K562 (cell line): Measurements from ENCODE around the gene MACROD2. TPM values are rescaled to one million over a fixed set of nuclear protein-coding genes. Genes with fewer than 3 reads are reported as not detected.

ENCODE experiments used
- ATAC-seq: fragments of 200-7000 bp; cut with Tn5 transposase; 3 replicates; pipeline ENCODE4 v1.9.1; 2020; ENCODE audit warnings: moderate library complexity
- BruUV-seq: library from RNA; stranded (reverse); fragments of 400-500 nt; replicated peaks from 2 replicates; lab custom pipeline; 2021; lab: Mats Ljungman, UMichigan
- CTCF ChIA-PET: fragments of 300-600 bp; formaldehyde crosslinking; extraction: SDS; loops from one replicate; lab custom pipeline; 2021; ENCODE audit warnings: low intra/inter-chr PET ratio; lab: Yijun Ruan, JAX
- POLR2A ChIA-PET: fragments of 300-600, 350-650 bp; sonication (Branson Sonifier 250); formaldehyde crosslinking; extraction: SDS; loops from one replicate; lab custom pipeline; 2021; ENCODE audit warnings: antibody characterized with exemption, inconsistent platforms; lab: Yijun Ruan, JAX
- DNase-seq, 4 experiments: peaks; one replicate each; pipeline versions ENCODE4 v3.0.0 to v3.0.0-alpha.2; 2011 to 2018; ENCODE audit warnings: low spot score in 3 of 4, mixed read lengths in 3 of 4; ENCODE audit errors: extremely low read depth in 1 of 4
- FAIRE-seq: peaks from 2 replicates; lab custom pipeline; 2011; peaks lifted over from hg19 to GRCh38; lab: Jason Lieb, UNC
- H2AFZ ChIP-seq: 2 replicates; pipeline ENCODE4 v1.6.0; 2011; ENCODE audit warnings: low read depth, low read length, control low read depth, inconsistent platforms
- H3K27ac ChIP-seq: fragments of 200-600 bp; 3 replicates; pipeline ENCODE4 v1.8.0; 2011; ENCODE audit warnings: low read depth, mild to moderate bottlenecking, control low read depth, inconsistent platforms, low read length, moderate library complexity, mixed read lengths; ENCODE audit errors: extremely low read depth
- H3K27me3 ChIP-seq, 2 experiments: fragments of 300-600 bp in 1 of 2; 2 replicates in 1 of 2; 3 replicates in 1 of 2; pipeline versions ENCODE4 v1.6.0 to v1.8.0; 2011; ENCODE audit warnings: inconsistent platforms in 2 of 2, low read length in 2 of 2, mild to moderate bottlenecking in 1 of 2, mixed read lengths in 1 of 2, moderate library complexity in 1 of 2; ENCODE audit not compliant: control insufficient read depth in 2 of 2, insufficient read depth in 2 of 2
- H3K36me3 ChIP-seq: fragments of 300-600 bp; 3 replicates; pipeline ENCODE4 v1.8.0; 2011; ENCODE audit warnings: mild to moderate bottlenecking, low read length, inconsistent platforms; ENCODE audit not compliant: control insufficient read depth, insufficient read depth
- H3K4me1 ChIP-seq, 2 experiments: fragments of 200-600 bp in 1 of 2; replicated peaks in 1 of 2; 2 replicates in 1 of 2; 3 replicates in 1 of 2; pipeline versions ENCODE4 v1.5.1 to v1.8.0; 2011; ENCODE audit warnings: inconsistent platforms in 2 of 2, low read length in 2 of 2, mild to moderate bottlenecking in 1 of 2, mixed read lengths in 1 of 2, moderate library complexity in 1 of 2; ENCODE audit not compliant: control insufficient read depth in 2 of 2, insufficient read depth in 2 of 2
- H3K4me2 ChIP-seq: 2 replicates; pipeline ENCODE4 v1.6.1; 2011; ENCODE audit warnings: low read length, control low read depth, inconsistent platforms, mixed read lengths; ENCODE audit not compliant: insufficient read depth
- H3K4me3 ChIP-seq: fragments of 200-600 bp; sonication (generic), shearing (Covaris generic); 2 replicates; pipeline ENCODE4 v1.5.1; 2016; ENCODE audit warnings: control low read depth, inconsistent platforms
- H3K79me2 ChIP-seq: fragments of 200-600 bp; 3 replicates; pipeline ENCODE4 v1.8.0; 2011; ENCODE audit warnings: low read length, inconsistent platforms; ENCODE audit not compliant: control insufficient read depth, insufficient read depth
- H3K9ac ChIP-seq, 2 experiments: 2 replicates each; pipeline versions ENCODE4 v1.6.0 to v1.6.1; 2011; ENCODE audit warnings: low read depth in 2 of 2, low read length in 2 of 2, control low read depth in 1 of 2, inconsistent platforms in 1 of 2, mild to moderate bottlenecking in 1 of 2, mixed read lengths in 1 of 2; ENCODE audit not compliant: insufficient read depth in 1 of 2
- H3K9me1 ChIP-seq: one replicate; pipeline ENCODE4 v1.6.0; 2011; ENCODE audit warnings: inconsistent platforms, mild to moderate bottlenecking, low read length, moderate library complexity; ENCODE audit not compliant: control insufficient read depth, insufficient read depth
- H3K9me3 ChIP-seq: replicated peaks from 2 replicates; pipeline ENCODE4 v1.5.1; 2011; ENCODE audit warnings: low read depth, low read length, inconsistent platforms; ENCODE audit not compliant: control insufficient read depth, insufficient read depth
- H4K20me1 ChIP-seq: replicated peaks from 2 replicates; pipeline ENCODE4 v1.6.1; 2011; ENCODE audit warnings: low read length, inconsistent platforms, mixed read lengths; ENCODE audit not compliant: control insufficient read depth, insufficient read depth
- ATF2 ChIP-seq: sonication (generic); formaldehyde crosslinking; IDR thresholded peaks from 2 replicates; pipeline ENCODE4 v1.8.1; 2022; ENCODE audit warnings: missing genetic modification reagents
- CHCHD3 ChIP-seq: fragments of 250-450 bp; sonication (Bioruptor Pico); IDR thresholded peaks from 2 replicates; pipeline ENCODE4 v2.1.2; 2022; ENCODE audit warnings: mild to moderate bottlenecking
- GATAD2B ChIP-seq: fragments of 450-650 bp; IDR thresholded peaks from 2 replicates; pipeline ENCODE4 v1.6.1; 2017; ENCODE audit warnings: mild to moderate bottlenecking, borderline replicate concordance
- KLF13 ChIP-seq: fragments of 450-650 bp; IDR thresholded peaks from 2 replicates; pipeline ENCODE4 v1.6.1; 2016; ENCODE audit warnings: missing genetic modification characterization, low read depth, mild to moderate bottlenecking, missing compliant biosample characterization, moderate library complexity, borderline replicate concordance
- KLF16 ChIP-seq: IDR thresholded peaks from 2 replicates; pipeline ENCODE4 v1.6.1; 2016; ENCODE audit warnings: antibody characterized with exemption
- MAFK ChIP-seq: IDR thresholded peaks from 2 replicates; pipeline ENCODE4 v1.6.1; 2011; ENCODE audit warnings: low read length, improper control_type of control experiment
- SIN3A ChIP-seq, 2 experiments: fragments of 150-350 bp in 1 of 2; IDR thresholded peaks; 2 replicates each; pipeline ENCODE4 v1.6.1; 2011 to 2016; ENCODE audit warnings: borderline replicate concordance in 2 of 2, low read depth in 2 of 2, low read length in 2 of 2, mild to moderate bottlenecking in 2 of 2, moderate library complexity in 2 of 2; ENCODE audit not compliant: control insufficient read depth in 1 of 2
- SMARCC2 ChIP-seq: fragments of 450-650 bp; IDR thresholded peaks from 2 replicates; pipeline ENCODE4 v1.6.1; 2017; ENCODE audit warnings: antibody characterized with exemption, moderate library complexity, mild to moderate bottlenecking, low read depth
- SRSF1 ChIP-seq: fragments of 200-400 bp; formaldehyde crosslinking; IDR thresholded peaks from 2 replicates; pipeline ENCODE4 v1.6.1; 2017; ENCODE audit warnings: mild to moderate bottlenecking, low read depth, low read length, moderate library complexity
- TAF15 ChIP-seq: fragments of 200-400 bp; formaldehyde crosslinking; IDR thresholded peaks from 2 replicates; pipeline ENCODE4 v1.6.1; 2017; ENCODE audit warnings: mild to moderate bottlenecking, low read depth, low read length, moderate library complexity
- THAP12 ChIP-seq: fragments of 250-450 bp; sonication (Bioruptor Pico); IDR thresholded peaks from 2 replicates; pipeline ENCODE4 v1.9.0; 2021; ENCODE audit warnings: mild to moderate bottlenecking, inconsistent platforms
- USF1 ChIP-seq: sonication (generic); formaldehyde crosslinking; IDR thresholded peaks from 2 replicates; pipeline ENCODE4 v1.9.0; 2022; ENCODE audit warnings: mild to moderate bottlenecking, missing genetic modification reagents
- ZNF197 ChIP-seq: fragments of 200-800 bp; sonication (Bioruptor generic); IDR thresholded peaks from 2 replicates; pipeline ENCODE4 v1.6.1; 2016; ENCODE audit warnings: low read depth, missing genetic modification characterization, missing compliant biosample characterization
- ZNF324 ChIP-seq: fragments of 250-450 bp; sonication (Bioruptor Pico); IDR thresholded peaks from 2 replicates; pipeline ENCODE4 v1.4.0; 2020; ENCODE audit warnings: mild to moderate bottlenecking
- ZNF408 ChIP-seq: fragments of 250-450 bp; sonication (Bioruptor Pico); IDR thresholded peaks from 2 replicates; pipeline ENCODE4 v1.4.0; 2020; ENCODE audit warnings: low read depth, mild to moderate bottlenecking, moderate library complexity
- ZNF449 ChIP-seq: fragments of 250-450 bp; sonication (Bioruptor Pico); IDR thresholded peaks from 2 replicates; pipeline ENCODE4 v1.8.0; 2022; ENCODE audit warnings: moderate library complexity, mild to moderate bottlenecking, inconsistent platforms
- ZNF561 ChIP-seq: fragments of 450-650 bp; formaldehyde crosslinking; conservative IDR thresholded peaks from 2 replicates; pipeline ENCODE4 v1.4.0; 2020; ENCODE audit warnings: mild to moderate bottlenecking, moderate library complexity
- ZNF668 ChIP-seq: fragments of 250-450 bp; sonication (Bioruptor Pico); IDR thresholded peaks from 2 replicates; pipeline ENCODE4 v1.8.0; 2022; ENCODE audit warnings: mild to moderate bottlenecking, inconsistent platforms
- WGBS: fragments of 100-300 bp; shearing (Covaris generic); methylation state at CpG from one replicate; pipeline ENCODE4 v1.1.6; 2016; ENCODE audit warnings: low coverage, mixed read lengths; ENCODE audit not compliant: insufficient coverage; ENCODE audit errors: missing lambda C conversion rate; 5-methylcytosine and 5-hydroxymethylcytosine counted together
- in situ Hi-C: fragments of 300-500 bp; cut with MboI; formaldehyde crosslinking; loops from 4 replicates; pipeline ENCODE4 v1.15.0; 2018; ENCODE audit warnings: inconsistent platforms, mixed read lengths
- intact Hi-C: fragments of 100-400 bp; cut with micrococcal nuclease; formaldehyde crosslinking; loops from 2 replicates; pipeline ENCODE4 v1.14.2; 2022
- polyA plus RNA-seq, 8 experiments: library from polyadenylated mRNA; depleted of rRNA in 4 of 8; stranded (reverse) in 5 of 8; unstranded in 3 of 8; fragments of >200 nt; fragmentation: Nextera tagmentation in 2 of 8; fragmentation: Illumina TruSeq in 1 of 8; extraction: Ambion mirVana in 2 of 8; extraction: Trizol in 1 of 8; gene quantifications; 2 replicates each; pipeline versions ENCODE4 v1.2.1 to v1.2.3, GENCODE V29; 2011 to 2014; ENCODE audit warnings: inconsistent platforms in 1 of 8, missing spikeins in 1 of 8
- total RNA-seq, 7 experiments: library from RNA; depleted of rRNA in 6 of 7; stranded (reverse); fragments of >200 nt in 6 of 7; fragmentation: Illumina TruSeq in 2 of 7; extraction: Trizol in 2 of 7; gene quantifications; 2 replicates each; pipeline versions ENCODE4 v1.2.1 to v1.2.3, GENCODE V29; 2011 to 2021; ENCODE audit warnings: low replicate concordance in 1 of 7

The MACROD2 gene
- total and polyA plus RNA-seq, 9 of the 15 experiments (the other 6 are each of a cell fraction or from before 2014, with no cell fraction given): not detected

GRCh38 chr20:14413835-14414234, 418.5 kb downstream of the MACROD2 start:
- no peak for FAIRE-seq
- Histone ChIP-seq H3K36me3 (no peaks in the 10 kb centered on the region), H3K9ac (no peak overlapping the region), H3K79me2 (no peaks in the 10 kb centered on the region), H3K27ac (no peak overlapping the region), H3K4me3 (no peak overlapping the region), H3K27me3 (no peaks in the 10 kb centered on the region), H3K4me1 (no peaks in the 10 kb centered on the region), H3K9me3 (no peaks in the 10 kb centered on the region), H3K9me1 (no peaks in the 10 kb centered on the region), H3K4me2 (no peak overlapping the region), H2AFZ (no peak overlapping the region), H4K20me1 (no peaks in the 10 kb centered on the region)
- ATAC-seq: no peak
- 0% methylated on average over 3 of the region's 3 CpGs for WGBS
- no peak for DNase-seq
- ChIA-PET POLR2A (no interaction called here), CTCF (no interaction called here)
- intact Hi-C loops (no loop called here), in situ Hi-C loops (no loop called here)
- BruUV-seq: no TSS peak
- no peak for TF ChIP-seq SMARCC2
- no peak for TF ChIP-seq ZNF561 (CRISPR knock-in tag)
- no peak for TF ChIP-seq THAP12 (CRISPR knock-in tag)
- no peak for TF ChIP-seq ZNF408
- TF ChIP-seq GATAD2B: no peak
- TF ChIP-seq KLF16: no peak
- TF ChIP-seq ATF2 (CRISPR knock-in tag): no peak
- no peak for TF ChIP-seq ZNF324 (CRISPR knock-in tag)
- no peak for TF ChIP-seq ZNF449 (CRISPR knock-in tag)
- no peak for TF ChIP-seq USF1 (CRISPR knock-in tag)
- no peak for TF ChIP-seq CHCHD3 (CRISPR knock-in tag)
- no peak for TF ChIP-seq ZNF668 (CRISPR knock-in tag)
- no peak for TF ChIP-seq SRSF1
- TF ChIP-seq KLF13 (tag): no peak
- TF ChIP-seq ZNF197: no peak
- TF ChIP-seq MAFK: no peak
- no peak for TF ChIP-seq TAF15
- TF ChIP-seq SIN3A (IDR thresholded peaks at IDR 0.05; ENCODE audit: borderline replicate concordance in 2 of 2, control insufficient read depth in 1 of 2, low read depth in 2 of 2, low read length in 2 of 2): no peak
